Measurements from ENCODE around the gene C6orf120. TPM values are rescaled to one million over a fixed set of nuclear protein-coding genes. Genes with fewer than 3 reads are reported as not detected.

Gene C6orf120
- total RNA-seq, 1 donor = 25.7 TPM

DNA sequence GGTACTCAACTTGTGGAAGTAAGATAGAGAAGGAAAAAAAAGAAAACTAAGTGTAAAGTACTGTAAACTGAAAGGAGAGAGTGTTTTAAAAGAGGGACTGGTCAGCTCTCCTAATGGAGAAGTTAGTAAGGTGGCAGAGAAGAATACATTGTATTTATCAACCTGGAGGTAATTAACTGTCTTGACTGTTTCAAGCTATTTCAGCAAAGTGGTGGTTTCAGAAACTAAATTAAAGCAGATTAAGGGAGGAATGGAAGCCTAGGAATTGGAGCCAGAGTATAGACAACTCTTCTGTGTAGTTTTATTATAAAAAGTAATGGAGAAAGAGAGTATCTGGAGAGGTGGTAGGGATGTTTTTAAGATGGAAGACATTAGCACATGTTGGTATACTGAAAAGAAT lies 25.0 kb downstream of the C6orf120 start:
- no peaks in the 10 kb centered on the region for H3K27me3 ChIP-seq (ENCODE audit: insufficient read depth, low read length)
- peaks cover 15% of the 10 kb centered on the region for H3K4me1 ChIP-seq (ENCODE audit: insufficient read depth, low read length)
- H3K9me3 ChIP-seq (ENCODE audit: low read depth, low read length) = no peaks in the 10 kb centered on the region
- no peak overlapping the region for H3K4me3 ChIP-seq (ENCODE audit: low read length)

DNA sequence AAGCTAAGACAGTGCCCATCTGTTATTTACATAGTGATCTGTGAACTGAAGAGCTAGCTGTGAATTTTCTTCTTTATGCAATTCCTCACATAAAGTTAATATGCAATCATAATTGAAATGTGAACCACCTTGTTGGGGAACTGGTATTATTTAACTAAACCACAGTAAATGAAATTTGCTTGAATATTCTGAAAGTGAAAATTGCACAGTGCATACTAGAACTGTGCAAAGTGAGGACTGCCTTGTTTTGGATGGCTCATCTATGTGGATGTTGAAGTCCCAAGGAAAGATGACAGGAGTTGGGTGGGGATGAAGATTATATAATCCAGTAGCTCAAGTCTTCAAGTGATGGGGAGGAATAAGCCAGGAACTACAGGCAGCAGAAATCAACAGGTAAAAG lies 28.0 kb downstream of the C6orf120 start:
- H3K4me1 ChIP-seq (ENCODE audit: insufficient read depth, low read length) = peaks cover 7% of the 10 kb centered on the region
- peaks cover 4% of the 10 kb centered on the region for H3K27me3 ChIP-seq (ENCODE audit: insufficient read depth, low read length)
- H3K4me3 ChIP-seq (ENCODE audit: low read length) = no peak overlapping the region
- H3K9me3 ChIP-seq (ENCODE audit: low read depth, low read length) = no peaks in the 10 kb centered on the region

- Histone ChIP-seq H3K27me3 (ENCODE audit: insufficient read depth, low read length) (peaks cover 6% of the 10 kb centered on the region), H3K4me3 (ENCODE audit: low read length) (no peak overlapping the region), H3K4me1 (ENCODE audit: insufficient read depth, low read length) (no peaks in the 10 kb centered on the region), H3K9me3 (ENCODE audit: low read depth, low read length) (no peaks in the 10 kb centered on the region)
Observed at GRCh38 chr6:169738204-169738975, 36.5 kb downstream of the C6orf120 start.

DNA sequence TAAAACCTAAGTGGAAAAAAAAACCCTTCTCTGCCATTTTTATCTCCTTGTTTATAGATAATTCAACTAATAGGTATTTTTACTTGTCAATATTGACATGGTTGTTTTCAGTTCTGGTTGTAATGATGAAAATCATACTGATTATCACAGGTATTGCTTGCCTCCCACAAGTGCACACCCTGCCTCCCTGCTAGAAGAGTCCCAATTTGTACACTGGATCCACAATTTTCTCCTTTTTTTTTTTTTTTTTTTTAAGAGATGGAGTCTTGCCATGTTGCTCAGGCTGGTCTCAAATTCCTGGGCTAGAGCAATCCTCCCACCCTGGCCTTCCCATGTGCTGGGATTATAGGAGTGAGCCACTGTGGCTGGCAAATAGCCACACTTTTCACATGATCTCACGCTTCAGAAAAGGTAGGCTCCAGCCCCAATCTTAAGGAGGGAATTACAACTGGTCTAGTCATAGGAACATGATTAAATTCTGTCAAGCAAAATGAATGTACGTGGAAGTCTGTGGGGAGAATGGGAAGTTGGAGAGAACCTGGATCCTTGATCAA lies 37.1 kb downstream of the C6orf120 start:
- Histone ChIP-seq H3K4me1 (ENCODE audit: insufficient read depth, low read length) (no peaks in the 10 kb centered on the region), H3K9me3 (ENCODE audit: low read depth, low read length) (no peaks in the 10 kb centered on the region), H3K27me3 (ENCODE audit: insufficient read depth, low read length) (peaks cover 3% of the 10 kb centered on the region), H3K4me3 (ENCODE audit: low read length) (no peak overlapping the region)

DNA sequence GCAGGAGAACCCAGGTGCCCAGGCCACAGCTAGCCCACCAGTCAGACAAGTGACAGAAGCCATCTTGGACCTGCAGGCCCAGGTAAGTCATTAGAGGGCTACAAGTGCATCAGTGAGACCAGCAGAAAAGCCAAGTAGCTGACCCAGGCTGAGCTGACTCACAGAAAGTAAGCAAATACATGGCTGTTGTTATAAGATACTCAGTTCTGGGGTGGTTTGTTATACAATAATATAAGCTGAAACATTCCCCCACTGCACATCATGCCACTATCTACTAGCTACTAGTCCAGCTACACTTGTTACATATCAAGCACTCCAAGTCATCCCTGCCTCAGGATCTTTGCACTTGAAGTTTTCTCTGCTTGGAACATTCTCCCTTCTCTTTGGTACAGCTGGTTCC lies 39.4 kb downstream of the C6orf120 start:
- no peaks in the 10 kb centered on the region for H3K4me1 ChIP-seq (ENCODE audit: insufficient read depth, low read length)
- no peak overlapping the region for H3K4me3 ChIP-seq (ENCODE audit: low read length)
- no peaks in the 10 kb centered on the region for H3K27me3 ChIP-seq (ENCODE audit: insufficient read depth, low read length)
- peaks cover 4% of the 10 kb centered on the region for H3K9me3 ChIP-seq (ENCODE audit: low read depth, low read length)

DNA sequence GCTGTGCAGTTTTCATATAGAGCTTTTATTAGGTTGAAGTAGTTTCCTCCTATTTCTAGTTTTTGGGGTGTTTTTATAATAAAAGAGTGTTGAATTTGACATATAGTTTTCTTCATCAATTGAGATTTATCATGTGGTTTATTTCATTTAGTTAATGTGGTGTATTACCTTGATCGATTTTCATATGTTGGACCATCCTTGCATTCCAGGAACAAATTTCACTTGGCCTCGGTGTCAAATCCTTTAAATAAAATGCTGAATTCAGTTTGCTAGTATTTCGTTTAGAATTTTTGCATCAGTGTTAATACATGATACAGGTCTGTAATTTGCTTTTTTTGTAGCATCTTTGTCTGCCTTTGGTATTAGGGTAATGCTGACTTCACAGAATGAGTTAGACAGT lies 43.5 kb downstream of the C6orf120 start:
- H3K4me1 ChIP-seq (ENCODE audit: insufficient read depth, low read length) = peaks cover 3% of the 10 kb centered on the region
- H3K9me3 ChIP-seq (ENCODE audit: low read depth, low read length) = peaks cover 4% of the 10 kb centered on the region
- no peaks in the 10 kb centered on the region for H3K27me3 ChIP-seq (ENCODE audit: insufficient read depth, low read length)
- no peak overlapping the region for H3K4me3 ChIP-seq (ENCODE audit: low read length)

DNA sequence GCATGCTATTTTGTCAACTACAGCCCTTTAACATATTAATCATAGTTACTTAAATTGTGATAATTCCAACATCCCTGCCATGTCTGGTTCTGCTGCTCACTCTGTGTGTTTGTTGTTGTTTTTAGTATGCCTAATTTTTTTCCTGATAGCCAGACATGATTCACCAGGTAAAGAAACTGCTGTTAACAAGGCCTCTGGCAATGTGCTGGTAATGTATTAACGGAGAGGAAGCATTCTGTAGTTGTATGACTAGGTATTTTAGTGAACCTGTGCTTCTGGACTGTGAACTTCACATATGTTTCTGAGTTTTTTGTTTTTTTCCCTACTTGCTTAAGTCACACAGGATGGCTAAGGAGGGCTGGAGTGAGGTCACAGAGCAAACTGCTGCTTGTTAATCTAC lies 44.6 kb downstream of the C6orf120 start:
- peaks cover 4% of the 10 kb centered on the region for H3K9me3 ChIP-seq (ENCODE audit: low read depth, low read length)
- H3K27me3 ChIP-seq (ENCODE audit: insufficient read depth, low read length) = no peaks in the 10 kb centered on the region
- H3K4me1 ChIP-seq (ENCODE audit: insufficient read depth, low read length) = peaks cover 7% of the 10 kb centered on the region
- H3K4me3 ChIP-seq (ENCODE audit: low read length) = no peak overlapping the region

DNA sequence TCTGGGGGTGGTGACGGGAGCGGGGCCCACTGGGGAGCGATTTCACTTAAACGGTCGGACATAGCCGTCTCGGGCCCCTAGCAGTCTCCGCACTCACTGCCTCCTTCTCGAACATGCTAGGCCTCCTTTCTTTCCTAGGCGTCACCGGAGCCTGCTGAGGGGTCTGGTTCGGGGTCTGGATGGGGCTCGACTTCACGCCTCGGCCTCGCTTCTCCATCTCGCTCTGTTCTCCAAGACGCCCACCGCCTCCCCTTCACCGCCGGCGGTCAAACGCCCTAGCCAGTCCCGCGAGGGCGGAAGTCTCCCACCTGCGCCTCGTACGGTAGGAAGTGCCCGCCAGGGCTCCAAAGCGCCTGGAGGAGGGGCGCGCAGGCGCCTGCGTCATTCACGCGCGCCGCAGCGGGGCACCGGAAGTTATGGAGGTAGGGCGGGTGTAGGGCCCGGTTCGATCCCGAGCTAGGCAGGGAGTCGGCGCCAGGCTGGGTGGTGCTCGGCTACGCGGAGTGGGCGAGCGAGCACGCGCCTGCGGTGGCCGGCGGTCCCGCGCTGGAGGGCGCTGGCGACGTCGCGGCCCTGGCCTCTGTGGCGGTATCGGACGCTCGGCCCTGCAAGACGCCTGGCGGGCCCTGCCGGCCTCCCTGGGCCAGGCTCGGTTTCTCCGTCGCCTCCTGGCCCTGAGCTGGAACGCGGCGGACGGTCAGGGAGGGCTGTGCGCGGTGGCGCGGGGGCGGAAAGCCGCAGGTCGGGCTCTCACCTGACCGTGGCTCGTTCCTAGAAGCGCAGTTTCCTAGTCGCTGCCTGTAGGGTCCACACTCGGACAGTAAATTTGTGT lies 49.5 kb downstream of the C6orf120 start, which contains the start of the genes DYNLT2 and ERMARD:
Gene DYNLT2 (minus strand): TSS at position 331 of the 832 bp plus-strand sequence. CDS start 114 bp downstream, at position 217.
Gene ERMARD (plus strand): TSS at position 381 of the 832 bp plus-strand sequence. CDS start 36 bp downstream, at position 417.
- H3K4me3 ChIP-seq (ENCODE audit: low read length) = peak within 1 kb of the TSS; percentile 68
- H3K4me1 ChIP-seq (ENCODE audit: insufficient read depth, low read length) = peaks cover 14% of the 10 kb centered on the region
- H3K9me3 ChIP-seq (ENCODE audit: low read depth, low read length) = no peaks in the 10 kb centered on the region
- H3K27me3 ChIP-seq (ENCODE audit: insufficient read depth, low read length) = no peaks in the 10 kb centered on the region

DNA sequence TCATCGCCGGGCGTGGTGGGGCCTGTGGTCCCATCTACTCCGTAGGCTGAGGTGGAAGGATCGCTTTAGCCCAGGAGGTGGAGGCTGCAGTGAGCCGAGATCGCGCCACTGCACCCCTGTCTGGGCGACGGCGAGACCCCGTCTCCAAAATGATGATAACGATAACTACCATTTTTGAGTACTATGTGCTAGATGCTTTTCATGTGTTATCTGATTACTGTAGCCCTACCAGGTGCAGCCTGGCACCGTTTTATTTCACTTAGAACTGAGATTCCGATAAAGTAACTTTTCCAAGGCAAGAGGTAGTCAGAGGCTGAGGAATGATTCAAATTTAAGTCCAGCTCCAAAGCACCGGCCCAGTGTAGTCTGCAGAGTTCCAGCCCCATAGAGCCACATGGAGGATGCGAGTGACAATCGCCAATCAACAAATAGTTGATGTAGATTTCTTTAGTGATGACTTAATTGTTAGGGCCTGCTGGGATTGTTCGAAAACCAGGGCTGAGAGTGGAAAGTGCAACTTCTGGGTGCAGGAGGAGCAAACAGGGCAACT lies 50.2 kb downstream of the C6orf120 start:
- Histone ChIP-seq H3K27me3 (ENCODE audit: insufficient read depth, low read length) (no peaks in the 10 kb centered on the region), H3K9me3 (ENCODE audit: low read depth, low read length) (no peaks in the 10 kb centered on the region), H3K4me1 (ENCODE audit: insufficient read depth, low read length) (peaks cover 14% of the 10 kb centered on the region), H3K4me3 (ENCODE audit: low read length) (peak overlapping the region; percentile 68)

Other genes starting within 250 kb of the C6orf120 start
- gene WDR27, start 97 bp upstream of the C6orf120 start, total RNA-seq = 8.3 TPM
- gene PHF10, start 22.4 kb downstream of the C6orf120 start, total RNA-seq = 64.5 TPM
- 7.2 TPM for gene DYNLT2, start 49.4 kb downstream of the C6orf120 start, total RNA-seq
- 10.9 TPM for gene ERMARD, start 49.5 kb downstream of the C6orf120 start, total RNA-seq

Measured in mononuclear cell (primary cell).